GM21381 (cell line): ENCODE data around the gene ZNF672.
A peak's percentile ranks its signal among the peaks of the same experiment; 100 is the strongest.
"Not testable (repeated sequence)": the region's sequence is repeated elsewhere in the genome, so short reads cannot be mapped to it uniquely, and the experiment has no call there.

Experiments
- ATAC-seq: cut with Tn5 transposase; IDR thresholded peaks from one replicate; pipeline ENCODE4 v1.9.1; 2021; ENCODE audit warnings: mild to moderate bottlenecking, moderate library complexity; ENCODE audit not compliant: unreplicated experiment

ZNF672 gene

GRCh38 chr1:248812736-248813425, 25.1 kb upstream of the ZNF672 start:
- ATAC-seq: no peak

- no peak for ATAC-seq
Measured at GRCh38 chr1:248813546-248813945, 24.5 kb upstream of the ZNF672 start.

- ATAC-seq: no peak
Measured at GRCh38 chr1:248814351-248814750, 23.7 kb upstream of the ZNF672 start.

DNA sequence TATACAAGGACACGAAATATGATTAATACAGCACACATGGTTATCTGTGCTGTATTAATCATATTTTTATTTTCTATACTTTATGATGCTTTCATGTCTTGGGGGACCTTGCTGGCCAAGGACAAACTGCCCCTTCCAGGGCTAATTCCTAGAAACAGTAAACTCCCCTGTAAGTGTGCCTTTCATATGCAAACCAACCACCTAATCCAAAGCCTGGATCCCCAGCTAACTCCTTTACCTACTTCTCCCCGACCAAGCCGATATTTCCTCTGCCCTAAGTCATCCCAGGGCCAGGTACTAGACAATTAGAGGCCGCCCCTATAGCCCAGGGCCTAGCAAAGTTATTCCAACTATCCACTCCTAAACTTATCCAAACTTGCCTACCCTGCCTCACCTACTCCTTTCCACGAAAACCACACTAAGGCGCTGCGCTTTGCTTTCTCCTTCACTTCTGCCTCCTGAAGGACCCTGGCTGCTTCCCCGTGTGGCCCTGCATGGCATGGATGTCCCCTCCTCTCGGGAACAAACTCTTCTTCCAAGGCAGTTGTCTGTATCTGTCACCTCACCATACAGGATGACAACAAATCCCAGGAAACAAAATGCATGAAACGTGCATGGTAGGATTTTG, 22.5 kb upstream of the ZNF672 start:
- no peak for ATAC-seq

- no peak for ATAC-seq
Measured at GRCh38 chr1:248816042-248816851, 21.8 kb upstream of the ZNF672 start.

- ATAC-seq: no peak
Measured at GRCh38 chr1:248817065-248817464, 21.0 kb upstream of the ZNF672 start.

- no peak for ATAC-seq
Measured at GRCh38 chr1:248818505-248819374, 19.3 kb upstream of the ZNF672 start.

- ATAC-seq: no peak
Measured at GRCh38 chr1:248820041-248820585, 17.9 kb upstream of the ZNF672 start.

DNA sequence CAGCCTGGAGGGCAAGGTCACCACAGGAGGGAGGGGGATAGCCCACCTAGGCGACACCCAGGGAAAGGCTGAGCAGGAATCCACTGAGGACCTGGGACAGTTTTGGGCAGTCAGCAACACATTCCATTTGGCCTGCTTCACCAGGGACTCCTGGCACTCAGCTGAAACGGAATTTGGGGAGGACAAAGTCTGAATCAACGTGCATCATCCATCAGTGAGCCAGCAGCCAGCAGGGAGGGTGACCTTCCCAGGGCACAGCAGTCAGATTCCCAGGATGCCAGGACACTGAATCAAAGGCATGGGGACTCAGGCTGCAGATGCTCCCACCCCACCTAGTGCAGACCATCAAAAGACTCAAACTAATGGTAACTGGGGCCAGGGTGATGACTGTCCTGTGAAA, 16.9 kb upstream of the ZNF672 start:
- no peak for ATAC-seq

GRCh38 chr1:248821641-248822040, 16.4 kb upstream of the ZNF672 start:
- no peak for ATAC-seq

DNA sequence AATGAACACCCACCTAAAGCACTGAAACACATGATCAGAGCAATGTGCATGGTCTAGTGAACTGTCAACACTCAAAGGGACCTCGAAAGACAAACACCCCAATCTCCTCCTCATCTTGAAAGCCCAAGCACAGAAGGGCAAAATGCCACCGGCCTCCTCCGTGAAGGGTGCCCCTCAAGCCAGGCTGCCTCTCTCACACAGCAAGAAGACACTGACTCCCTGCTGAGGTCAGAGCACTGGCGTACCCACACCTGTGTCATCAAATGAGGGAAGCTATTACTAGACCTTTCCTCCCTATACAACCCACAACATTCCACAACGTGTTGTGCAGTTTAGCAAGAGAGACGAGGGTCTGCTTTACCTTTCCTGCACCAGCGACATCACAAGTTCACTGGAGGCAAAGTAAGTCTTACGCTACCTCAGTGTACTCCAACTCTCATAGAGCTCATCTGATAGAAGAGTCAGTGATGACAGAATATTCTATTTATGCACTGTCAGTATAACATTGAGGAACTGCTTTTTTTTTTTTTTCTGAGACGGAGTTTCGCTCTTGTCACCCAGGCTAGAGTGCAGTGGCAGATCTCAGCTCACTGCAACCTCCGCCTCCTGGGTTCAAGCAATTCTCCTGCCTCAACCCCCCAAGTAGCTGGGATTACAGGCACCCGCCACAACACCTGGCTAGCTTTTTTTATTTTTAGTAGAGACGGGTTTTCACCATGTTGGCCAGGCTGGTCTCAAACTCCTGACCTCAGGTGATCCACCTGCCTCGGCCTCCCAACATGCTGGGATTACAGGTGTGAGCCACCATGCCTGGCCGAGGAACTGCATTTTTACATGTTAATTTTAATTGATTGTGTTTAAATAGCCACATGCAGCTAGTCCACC, 15.6 kb upstream of the ZNF672 start:
- ATAC-seq: no peak

DNA sequence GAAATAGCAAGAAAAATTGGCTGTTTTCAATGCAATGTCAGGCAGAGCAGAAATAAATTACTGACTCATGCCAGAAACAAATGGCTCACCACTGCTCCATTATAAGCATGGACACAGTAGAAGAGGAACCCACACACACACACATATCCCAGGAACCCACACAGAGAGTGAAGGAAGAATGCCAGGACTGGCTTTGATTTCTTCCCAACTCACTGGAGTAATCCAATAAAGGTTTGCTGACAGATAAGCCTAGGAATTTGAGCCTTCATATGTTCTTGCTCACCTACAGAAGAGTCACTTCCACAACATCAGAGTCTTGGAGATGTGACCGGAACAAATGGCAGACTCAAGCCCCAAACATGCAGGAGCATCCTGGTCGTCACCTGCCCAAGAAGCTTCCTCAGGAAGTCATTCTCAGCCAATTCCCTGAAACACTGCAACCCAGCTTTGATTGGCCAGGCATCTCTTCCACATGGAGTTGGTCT, 14.5 kb upstream of the ZNF672 start:
- ATAC-seq: no peak

- ATAC-seq: no peak
Measured at GRCh38 chr1:248824301-248824700, 13.7 kb upstream of the ZNF672 start.

- ATAC-seq: no peak
Measured at GRCh38 chr1:248824701-248825100, 13.3 kb upstream of the ZNF672 start.

GRCh38 chr1:248825136-248825535, 12.9 kb upstream of the ZNF672 start:
- ATAC-seq: no peak

- ATAC-seq: peak; percentile 2
Measured at GRCh38 chr1:248825573-248825908, 12.5 kb upstream of the ZNF672 start.

DNA sequence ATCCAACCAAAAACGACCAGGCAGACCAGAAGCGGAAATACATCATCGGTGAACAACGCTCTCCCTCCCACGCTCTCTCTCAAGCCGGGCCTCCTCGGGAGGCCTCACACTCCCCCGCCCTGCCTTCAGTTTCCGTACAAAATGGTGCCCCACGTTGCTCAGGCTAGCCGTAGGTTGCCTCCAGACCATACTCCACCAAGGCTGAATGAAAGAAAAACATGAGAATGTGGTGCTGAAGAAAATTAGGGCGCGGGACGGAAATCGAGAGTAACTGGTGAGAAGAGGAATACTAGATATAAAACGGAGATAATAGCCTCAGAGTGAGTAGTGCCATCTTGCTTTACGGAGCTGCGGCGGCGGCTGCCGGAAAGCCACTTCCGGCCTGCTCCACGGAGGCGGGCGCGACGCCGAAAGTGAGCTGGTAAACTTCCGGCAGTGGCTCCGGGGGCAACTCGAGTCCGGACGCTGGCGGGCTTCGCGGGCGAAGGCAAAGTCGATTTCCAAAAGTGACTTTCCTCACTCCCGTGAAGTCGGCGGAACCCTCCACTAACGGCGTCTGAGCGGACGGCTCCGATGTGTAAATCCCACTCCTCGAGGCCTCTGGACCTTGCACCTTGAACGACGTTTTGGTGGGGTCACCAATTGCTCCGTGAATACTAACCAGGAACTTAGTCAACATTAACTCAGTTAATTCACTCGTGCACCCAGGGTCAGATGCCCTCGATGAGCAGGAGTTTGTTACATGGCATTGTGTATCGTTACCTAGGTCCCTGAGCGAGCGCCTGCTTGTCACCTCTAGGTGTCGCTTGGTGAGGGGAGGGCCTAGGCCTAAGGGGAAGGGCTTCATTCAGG, 11.9 kb upstream of the ZNF672 start, which contains the start of gene SH3BP5L:
SH3BP5L (minus strand) TSS at position 7 of the 852 bp plus-strand sequence. CDS start 980 bp downstream, outside the sequence.
- peak; percentile 89 for ATAC-seq

- no peak for ATAC-seq
Measured at GRCh38 chr1:248828845-248829244, 9.2 kb upstream of the ZNF672 start.

GRCh38 chr1:248830718-248831017, 7.4 kb upstream of the ZNF672 start:
- not testable (repeated sequence) for ATAC-seq
